Stimulated activated CD4-positive, alpha-beta T cell treated with anti-CD3 and anti-CD28 coated beads, Interleukin-1b, Interleukin-23, amount 100 ng/mL, for 24 hours (primary cell): ENCODE results near the gene RPUSD3.
"Not testable (repeated sequence)": the region's sequence is repeated elsewhere in the genome, so short reads cannot be mapped to it uniquely, and the experiment has no call there.

ENCODE experiments used
- DNase-seq, 4 experiments: peaks; one replicate each; pipeline ENCODE4 v3.0.0-alpha.2; 2020; ENCODE audit warnings: low read depth in 4 of 4, low spot score in 1 of 4

RPUSD3 gene

GRCh38 chr3:9843715-9844438 lies at the start of gene RPUSD3:
Gene RPUSD3 (minus strand): TSS chr3:9844008. CDS start chr3:9843990, 18 bp downstream.
- DNase-seq = peak; percentile 90 to 96 (median 94)

GRCh38 chr3:9891072-9891622 lies 47.3 kb upstream of the RPUSD3 start:
- DNase-seq = no peak

GRCh38 chr3:9890249-9891071 lies 46.7 kb upstream of the RPUSD3 start, which contains the start of gene JAGN1:
Gene JAGN1 (plus strand): TSS chr3:9890610. CDS start chr3:9890723, 113 bp downstream.
- DNase-seq = peak; percentile 67 to 93 (median 84)

- no peak for DNase-seq
These were observed 45.6 kb upstream of the RPUSD3 start for GRCh38 chr3:9889405-9889804.

- no peak for DNase-seq
These were observed 44.7 kb upstream of the RPUSD3 start for GRCh38 chr3:9888540-9888939.

GRCh38 chr3:9887480-9887879 lies 43.7 kb upstream of the RPUSD3 start:
- DNase-seq = no peak

- DNase-seq = no peak
These were observed 42.5 kb upstream of the RPUSD3 start for GRCh38 chr3:9886328-9886727.

GRCh38 chr3:9884555-9885165 lies 40.9 kb upstream of the RPUSD3 start:
- no peak for DNase-seq

GRCh38 chr3:9883706-9884554 lies 40.1 kb upstream of the RPUSD3 start:
- DNase-seq = no peak

- DNase-seq = no peak
These were observed 37.6 kb upstream of the RPUSD3 start for GRCh38 chr3:9881441-9881840.

GRCh38 chr3:9879830-9880549 lies 36.2 kb upstream of the RPUSD3 start, which contains the start of gene CIDEC:
Gene CIDEC (minus strand): TSS chr3:9880253. CDS start chr3:9878486, 1,767 bp downstream.
- no peak for DNase-seq

- no peak for DNase-seq
These were observed 34.9 kb upstream of the RPUSD3 start for GRCh38 chr3:9878700-9879099.

- no peak for DNase-seq
These were observed 33.2 kb upstream of the RPUSD3 start for GRCh38 chr3:9876991-9877390.

GRCh38 chr3:9876255-9876654 lies 32.4 kb upstream of the RPUSD3 start:
- DNase-seq = not testable (repeated sequence)

GRCh38 chr3:9875448-9875847 lies 31.6 kb upstream of the RPUSD3 start:
- no peak for DNase-seq

- DNase-seq = not testable (repeated sequence)
These were observed 28.3 kb upstream of the RPUSD3 start for GRCh38 chr3:9872067-9872466.

- DNase-seq = no peak
These were observed 27.2 kb upstream of the RPUSD3 start for GRCh38 chr3:9870978-9871377.

- no peak for DNase-seq
These were observed 26.1 kb upstream of the RPUSD3 start for GRCh38 chr3:9869955-9870354.

GRCh38 chr3:9867106-9867505 lies 23.3 kb upstream of the RPUSD3 start:
- no peak for DNase-seq

- no peak for DNase-seq
These were observed 22.8 kb upstream of the RPUSD3 start for GRCh38 chr3:9866639-9867038.
